Measurements from ENCODE around the gene GMDS.

Gene GMDS

GRCh38 chr6:1747003-1747402, 498.4 kb downstream of the GMDS start:
- FAIRE-seq (no peak), DNase-seq (ENCODE audit: insufficient read length) (no peak)
- TF ChIP-seq POLR2A (IDR thresholded peaks at IDR 0.05; ENCODE audit: low read depth, low read length) = no peak
- no peak for TF ChIP-seq TAF1 (IDR thresholded peaks at IDR 0.05; ENCODE audit: borderline replicate concordance, low read depth, low read length)
- no peak for TF ChIP-seq POLR2AphosphoS5 (IDR thresholded peaks at IDR 0.05; ENCODE audit: low read depth, low read length)

GRCh38 chr6:1745814-1746213, 499.6 kb downstream of the GMDS start:
- FAIRE-seq = no peak

GRCh38 chr6:1744543-1744942, 500.9 kb downstream of the GMDS start:
- no peak for FAIRE-seq
- DNase-seq (ENCODE audit: insufficient read length) = no peak
- TF ChIP-seq POLR2A (IDR thresholded peaks at IDR 0.05; ENCODE audit: low read depth, low read length) (no peak), TAF1 (IDR thresholded peaks at IDR 0.05; ENCODE audit: borderline replicate concordance, low read depth, low read length) (no peak), POLR2AphosphoS5 (IDR thresholded peaks at IDR 0.05; ENCODE audit: low read depth, low read length) (no peak)

More at GRCh38 chr6:1745814-1746213, 499.6 kb downstream of the GMDS start:
- no peak for TF ChIP-seq POLR2A (IDR thresholded peaks at IDR 0.05; ENCODE audit: low read depth, low read length)
- no peak for TF ChIP-seq TAF1 (IDR thresholded peaks at IDR 0.05; ENCODE audit: borderline replicate concordance, low read depth, low read length)
- no peak for TF ChIP-seq POLR2AphosphoS5 (IDR thresholded peaks at IDR 0.05; ENCODE audit: low read depth, low read length)
- no peak for DNase-seq (ENCODE audit: insufficient read length)

GRCh38 chr6:1739680-1740079, 505.7 kb downstream of the GMDS start:
- FAIRE-seq = no peak
- peak; percentile 46 for DNase-seq (ENCODE audit: insufficient read length)
- no peak for TF ChIP-seq POLR2A (IDR thresholded peaks at IDR 0.05; ENCODE audit: low read depth, low read length)
- no peak for TF ChIP-seq POLR2AphosphoS5 (IDR thresholded peaks at IDR 0.05; ENCODE audit: low read depth, low read length)
- no peak for TF ChIP-seq TAF1 (IDR thresholded peaks at IDR 0.05; ENCODE audit: borderline replicate concordance, low read depth, low read length)

GRCh38 chr6:1739220-1739619, 506.2 kb downstream of the GMDS start:
- FAIRE-seq = peak; percentile 81
- peak; percentile 15 for DNase-seq (ENCODE audit: insufficient read length)
- TF ChIP-seq POLR2A (IDR thresholded peaks at IDR 0.05; ENCODE audit: low read depth, low read length) = no peak
- no peak for TF ChIP-seq POLR2AphosphoS5 (IDR thresholded peaks at IDR 0.05; ENCODE audit: low read depth, low read length)
- TF ChIP-seq TAF1 (IDR thresholded peaks at IDR 0.05; ENCODE audit: borderline replicate concordance, low read depth, low read length) = no peak

- TF ChIP-seq POLR2AphosphoS5 (IDR thresholded peaks at IDR 0.05; ENCODE audit: low read depth, low read length) (no peak), POLR2A (IDR thresholded peaks at IDR 0.05; ENCODE audit: low read depth, low read length) (no peak), TAF1 (IDR thresholded peaks at IDR 0.05; ENCODE audit: borderline replicate concordance, low read depth, low read length) (no peak)
- no peak for FAIRE-seq
- DNase-seq (ENCODE audit: insufficient read length) = no peak
These were observed 506.8 kb downstream of the GMDS start for GRCh38 chr6:1738558-1739081.

GRCh38 chr6:1737463-1738311, 507.7 kb downstream of the GMDS start:
- FAIRE-seq (peak; percentile 80), DNase-seq (ENCODE audit: insufficient read length) (no peak)
- TF ChIP-seq POLR2A (IDR thresholded peaks at IDR 0.05; ENCODE audit: low read depth, low read length) (no peak), TAF1 (IDR thresholded peaks at IDR 0.05; ENCODE audit: borderline replicate concordance, low read depth, low read length) (no peak), POLR2AphosphoS5 (IDR thresholded peaks at IDR 0.05; ENCODE audit: low read depth, low read length) (no peak)

- no peak for FAIRE-seq
- no peak for DNase-seq (ENCODE audit: insufficient read length)
- TF ChIP-seq POLR2A (IDR thresholded peaks at IDR 0.05; ENCODE audit: low read depth, low read length) (no peak), POLR2AphosphoS5 (IDR thresholded peaks at IDR 0.05; ENCODE audit: low read depth, low read length) (no peak), TAF1 (IDR thresholded peaks at IDR 0.05; ENCODE audit: borderline replicate concordance, low read depth, low read length) (no peak)
These were observed 508.9 kb downstream of the GMDS start for GRCh38 chr6:1736346-1737105.

- TF ChIP-seq POLR2AphosphoS5 (IDR thresholded peaks at IDR 0.05; ENCODE audit: low read depth, low read length) (no peak), POLR2A (IDR thresholded peaks at IDR 0.05; ENCODE audit: low read depth, low read length) (no peak), TAF1 (IDR thresholded peaks at IDR 0.05; ENCODE audit: borderline replicate concordance, low read depth, low read length) (no peak)
- DNase-seq (ENCODE audit: insufficient read length) = no peak
- no peak for FAIRE-seq
These were observed 510.1 kb downstream of the GMDS start for GRCh38 chr6:1735239-1735803.

GRCh38 chr6:1730882-1731281, 514.5 kb downstream of the GMDS start:
- FAIRE-seq = no peak
- TF ChIP-seq POLR2A (IDR thresholded peaks at IDR 0.05; ENCODE audit: low read depth, low read length) (no peak), TAF1 (IDR thresholded peaks at IDR 0.05; ENCODE audit: borderline replicate concordance, low read depth, low read length) (no peak), POLR2AphosphoS5 (IDR thresholded peaks at IDR 0.05; ENCODE audit: low read depth, low read length) (no peak)
- DNase-seq (ENCODE audit: insufficient read length) = no peak

- FAIRE-seq (no peak), DNase-seq (ENCODE audit: insufficient read length) (no peak)
- no peak for TF ChIP-seq TAF1 (IDR thresholded peaks at IDR 0.05; ENCODE audit: borderline replicate concordance, low read depth, low read length)
- no peak for TF ChIP-seq POLR2AphosphoS5 (IDR thresholded peaks at IDR 0.05; ENCODE audit: low read depth, low read length)
- TF ChIP-seq POLR2A (IDR thresholded peaks at IDR 0.05; ENCODE audit: low read depth, low read length) = no peak
These were observed 515.7 kb downstream of the GMDS start for GRCh38 chr6:1729750-1730140.

All from GM12892 (cell line).